HUES48 (cell line): ENCODE measurements around the gene ARRDC5.
A peak's percentile ranks its signal among the peaks of the same experiment; 100 is the strongest.
"Not testable (repeated sequence)": the region's sequence is repeated elsewhere in the genome, so short reads cannot be mapped to it uniquely, and the experiment has no call there.

Experiments
- H3K27ac ChIP-seq: one replicate; pipeline ENCODE4 v1.7.0; 2013; ENCODE audit warnings: low read depth, low read length, inconsistent platforms
- H3K27me3 ChIP-seq: 2 replicates; pipeline ENCODE4 v1.6.1; 2013; ENCODE audit warnings: mild to moderate bottlenecking, low read length; ENCODE audit not compliant: control insufficient read depth, insufficient read depth
- H3K36me3 ChIP-seq: 2 replicates; pipeline ENCODE4 v1.6.1; 2013; ENCODE audit warnings: low read length; ENCODE audit not compliant: control insufficient read depth, insufficient read depth
- H3K4me1 ChIP-seq: 2 replicates; pipeline ENCODE4 v1.6.1; 2013; ENCODE audit warnings: mild to moderate bottlenecking, low read length; ENCODE audit not compliant: control insufficient read depth, insufficient read depth
- H3K4me3 ChIP-seq: 2 replicates; pipeline ENCODE4 v1.5.1; 2013; ENCODE audit warnings: mild to moderate bottlenecking, low read depth, low read length
- H3K9ac ChIP-seq: 2 replicates; pipeline ENCODE4 v1.6.1; 2013; ENCODE audit warnings: mild to moderate bottlenecking, low read depth, low read length, moderate library complexity
- H3K9me3 ChIP-seq: 2 replicates; pipeline ENCODE4 v1.6.1; 2013; ENCODE audit warnings: low read length; ENCODE audit not compliant: control insufficient read depth, insufficient read depth

The ARRDC5 gene

DNA sequence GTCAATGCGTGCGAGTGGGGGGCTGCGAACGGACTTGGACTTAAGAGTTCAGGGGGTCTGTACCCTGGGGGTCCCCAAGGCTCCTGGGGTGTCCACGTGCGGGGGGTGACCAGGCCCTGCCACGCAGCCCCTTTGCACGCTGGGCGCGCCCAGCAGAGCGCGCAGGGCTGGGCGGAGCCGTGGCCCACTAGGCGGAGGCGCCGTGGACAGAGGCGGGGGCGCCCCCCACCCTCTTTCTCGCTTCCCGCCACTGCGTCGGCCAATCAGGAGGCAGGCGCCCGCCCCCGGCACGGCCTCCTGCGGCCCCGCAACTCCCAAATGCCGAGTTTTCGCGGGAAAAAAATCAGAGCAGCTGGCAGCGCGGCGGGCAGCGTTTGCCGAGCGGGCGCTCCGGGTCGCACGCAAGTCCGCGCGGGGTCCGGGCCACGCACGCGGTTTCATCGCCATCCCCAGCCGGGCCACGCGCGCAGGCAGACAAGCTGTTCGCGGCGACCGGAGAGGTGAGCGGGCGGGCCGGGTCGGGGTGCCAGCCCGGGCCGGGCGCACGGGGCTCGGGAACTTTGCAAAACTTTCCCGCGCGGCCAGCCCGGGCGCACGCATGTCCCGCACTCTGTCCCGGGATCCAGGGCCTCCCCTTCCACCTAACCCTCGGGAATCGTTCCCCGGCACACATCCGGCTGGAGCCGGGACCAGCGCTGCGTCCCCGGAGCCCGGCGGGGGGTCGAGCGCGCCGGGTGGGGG lies 6.6 kb upstream of the ARRDC5 start, which contains the start of gene UHRF1:
UHRF1 (plus strand) TSS at position 346 of the 741 bp plus-strand sequence. CDS start 1,385 bp downstream, outside the sequence.
- H3K27ac ChIP-seq, result peak within 1 kb of the TSS; percentile 79
- peaks cover 11% of the 10 kb centered on the region for H3K4me1 ChIP-seq
- peaks cover 22% of the 10 kb centered on the region for H3K36me3 ChIP-seq

DNA sequence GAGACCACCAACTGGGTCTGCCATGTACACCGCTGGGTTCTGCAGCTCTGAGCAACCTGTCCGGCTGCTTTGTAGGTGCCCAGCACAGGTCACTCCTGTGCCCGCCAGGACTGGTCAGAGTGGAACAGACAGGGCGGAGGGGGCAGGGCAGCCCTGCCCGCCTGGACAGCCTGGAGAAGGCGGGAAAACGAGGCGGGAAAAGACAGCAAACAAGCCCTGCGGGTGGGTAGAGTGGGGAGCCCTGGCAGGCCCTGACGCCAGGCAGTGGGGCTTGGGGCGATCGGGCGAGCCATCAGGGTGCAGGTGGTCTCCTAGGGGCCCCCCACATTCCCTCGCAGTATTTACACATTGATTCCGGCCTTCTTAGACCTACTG lies 6.1 kb upstream of the ARRDC5 start:
- peak overlapping the region; percentile 76; the same call in 1 of the 2 replicates for H3K4me3 ChIP-seq
- peaks cover 11% of the 10 kb centered on the region for H3K4me1 ChIP-seq
- peak overlapping the region; percentile 66; the same call in 1 of the 2 replicates for H3K9ac ChIP-seq
- no peak overlapping the region for H3K27ac ChIP-seq
- H3K36me3 ChIP-seq, result peaks cover 17% of the 10 kb centered on the region
- peaks cover 8% of the 10 kb centered on the region; the same call in 1 of the 2 replicates for H3K27me3 ChIP-seq
- H3K9me3 ChIP-seq, result no peaks in the 10 kb centered on the region

More for the DNA sequence above, 6.6 kb upstream of the ARRDC5 start, which contains the start of gene UHRF1:
- Histone ChIP-seq H3K9me3 (no peaks in the 10 kb centered on the region), H3K9ac (peak within 1 kb of the TSS; percentile 66), H3K27me3 (peaks cover 8% of the 10 kb centered on the region; the same call in 1 of the 2 replicates), H3K4me3 (peak within 1 kb of the TSS; percentile 76)

DNA sequence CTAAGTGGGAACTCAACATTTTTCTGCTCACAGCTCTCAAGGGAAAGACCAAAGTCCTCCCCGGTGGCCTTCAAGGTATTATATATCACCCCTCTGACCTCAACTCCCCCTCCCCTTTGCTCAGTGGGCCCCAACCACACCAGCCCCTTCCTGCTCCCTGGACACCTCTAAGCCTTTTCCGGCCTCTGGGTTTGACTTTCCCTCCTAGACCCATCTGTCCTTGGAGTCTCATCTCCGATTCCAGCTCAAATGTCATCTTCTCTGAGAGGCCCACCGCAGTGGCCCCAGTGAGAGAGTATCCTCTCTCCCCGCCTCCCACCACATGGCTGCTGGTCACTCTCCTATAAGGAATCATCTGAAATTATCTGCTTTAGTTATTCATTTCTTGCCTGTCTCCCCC lies 5.7 kb upstream of the ARRDC5 start:
- H3K27me3 ChIP-seq, result peaks cover 8% of the 10 kb centered on the region; the same call in 1 of the 2 replicates
- H3K4me3 ChIP-seq, result no peak overlapping the region
- H3K9ac ChIP-seq, result no peak overlapping the region
- H3K36me3 ChIP-seq, result peaks cover 15% of the 10 kb centered on the region
- H3K4me1 ChIP-seq, result peaks cover 11% of the 10 kb centered on the region
- no peaks in the 10 kb centered on the region for H3K9me3 ChIP-seq
- H3K27ac ChIP-seq, result no peak overlapping the region

DNA sequence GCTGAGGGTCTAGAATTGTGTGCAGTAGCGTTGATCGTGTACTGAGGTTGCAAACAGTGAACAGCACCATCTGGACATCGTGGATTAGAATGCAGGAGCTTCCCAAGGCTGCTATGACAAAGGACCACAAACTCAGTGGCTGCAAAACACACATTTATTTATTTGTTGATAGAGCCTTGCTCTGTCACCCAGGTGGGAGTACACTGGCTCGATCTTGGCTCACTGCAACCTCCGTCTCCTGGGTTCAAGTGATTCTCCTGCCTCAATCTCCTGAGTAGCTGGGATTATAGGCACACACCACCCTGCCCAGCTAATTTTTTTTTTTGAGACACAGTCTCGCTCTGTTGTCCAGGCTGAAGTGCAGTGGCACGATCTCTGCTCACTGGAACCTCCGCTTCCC lies 4.3 kb upstream of the ARRDC5 start:
- Histone ChIP-seq H3K27me3 (peaks cover 8% of the 10 kb centered on the region; the same call in 1 of the 2 replicates), H3K4me3 (no peak overlapping the region), H3K27ac (no peak overlapping the region), H3K4me1 (peaks cover 11% of the 10 kb centered on the region), H3K9me3 (no peaks in the 10 kb centered on the region), H3K36me3 (peaks cover under 1% of the 10 kb centered on the region; the same call in 1 of the 2 replicates), H3K9ac (no peak overlapping the region)

DNA sequence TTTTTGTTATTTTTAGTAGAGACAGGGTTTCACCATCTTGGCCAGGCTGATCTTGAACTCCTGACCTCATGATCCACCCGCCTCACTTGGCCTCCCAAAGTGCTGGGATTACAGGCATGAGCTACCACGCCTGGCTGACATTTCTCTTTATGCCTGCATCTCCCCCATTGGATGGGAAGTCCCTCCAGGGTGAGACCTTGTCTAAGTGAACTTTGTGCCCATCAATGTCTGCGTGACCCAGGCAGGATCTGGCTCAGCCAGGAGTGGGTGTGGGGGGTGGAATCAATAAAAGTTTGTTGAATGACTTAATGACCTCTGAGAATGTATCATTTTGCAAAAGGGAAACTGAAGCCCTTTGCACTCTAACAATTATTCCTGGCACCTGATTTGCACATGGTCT lies 1.8 kb upstream of the ARRDC5 start:
- Histone ChIP-seq H3K27ac (no peak overlapping the region), H3K4me3 (no peak overlapping the region), H3K9ac (no peak overlapping the region), H3K9me3 (no peaks in the 10 kb centered on the region), H3K36me3 (no peaks in the 10 kb centered on the region), H3K4me1 (peaks cover 6% of the 10 kb centered on the region; the same call in 1 of the 2 replicates), H3K27me3 (peaks cover 8% of the 10 kb centered on the region; the same call in 1 of the 2 replicates)

DNA sequence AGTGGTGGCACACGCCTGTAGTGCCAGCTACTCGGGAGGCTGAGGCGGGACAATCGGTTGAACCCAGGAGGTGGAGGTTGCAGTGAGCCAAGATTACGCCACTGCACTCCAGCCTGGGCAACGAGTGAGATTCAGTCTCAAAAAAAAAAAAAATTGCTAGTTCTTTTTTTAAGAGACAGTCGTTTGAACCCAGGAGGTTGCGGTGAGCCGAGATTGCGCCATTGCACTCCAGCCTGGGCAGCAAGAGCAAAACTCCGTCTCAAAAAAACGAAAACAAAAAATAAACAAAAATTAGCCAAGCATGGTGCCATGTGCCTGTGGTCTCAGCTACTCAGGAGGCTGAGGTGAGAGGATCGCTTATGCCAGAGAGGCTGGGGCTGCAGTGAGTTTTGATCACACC lies 1.8 kb downstream of the ARRDC5 start:
- H3K27ac ChIP-seq, H3K9ac ChIP-seq, H3K4me3 ChIP-seq, H3K9me3 ChIP-seq, H3K36me3 ChIP-seq, H3K4me1 ChIP-seq: not testable (repeated sequence)
- H3K27me3 ChIP-seq, result peaks cover 15% of the 10 kb centered on the region

DNA sequence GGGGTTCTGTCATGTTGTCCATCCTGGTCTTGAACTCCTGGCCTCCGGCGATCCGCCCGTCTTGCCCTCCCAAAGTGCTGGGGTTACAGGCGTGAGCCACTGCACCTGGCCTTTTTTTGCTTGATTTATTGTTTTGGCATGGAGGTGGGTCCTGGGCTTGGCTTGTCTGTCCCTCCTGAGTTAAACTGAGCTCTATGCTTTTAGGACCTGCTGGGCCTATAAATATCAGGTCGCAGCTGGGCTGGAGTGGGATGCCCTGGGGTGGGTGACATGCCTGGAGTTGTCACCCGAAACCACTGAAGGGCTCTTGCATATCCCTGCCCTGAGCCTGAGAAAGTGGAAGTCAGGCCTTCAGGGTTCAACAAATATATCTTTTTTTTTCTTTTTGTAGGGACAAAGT lies 5.5 kb downstream of the ARRDC5 start:
- Histone ChIP-seq H3K4me3 (no peak overlapping the region), H3K27ac (no peak overlapping the region), H3K27me3 (peaks cover 23% of the 10 kb centered on the region), H3K9ac (no peak overlapping the region), H3K9me3 (no peaks in the 10 kb centered on the region), H3K36me3 (no peaks in the 10 kb centered on the region), H3K4me1 (no peaks in the 10 kb centered on the region)

DNA sequence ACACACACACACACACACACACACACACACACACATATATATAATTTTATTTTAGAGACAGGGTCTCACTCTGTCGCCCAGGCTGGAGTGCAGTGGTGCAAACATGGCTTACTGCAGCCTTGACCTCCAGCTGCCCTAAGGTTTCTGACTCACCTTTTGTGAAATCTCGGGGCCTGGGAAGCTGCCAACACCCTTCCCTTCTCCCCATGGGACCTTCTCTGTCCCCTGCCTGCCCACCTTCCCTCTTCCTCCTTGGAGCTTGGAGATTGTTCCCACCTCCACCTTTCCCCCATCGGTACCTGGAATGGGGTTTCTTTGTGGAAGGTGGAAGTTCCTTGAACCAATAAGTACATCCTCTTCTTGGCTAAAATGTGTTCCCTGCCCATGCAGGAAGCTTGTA lies 6.3 kb downstream of the ARRDC5 start:
- no peaks in the 10 kb centered on the region for H3K36me3 ChIP-seq
- no peak overlapping the region for H3K4me3 ChIP-seq
- H3K27me3 ChIP-seq, result peaks cover 25% of the 10 kb centered on the region
- no peak overlapping the region for H3K27ac ChIP-seq
- no peak overlapping the region for H3K9ac ChIP-seq
- H3K9me3 ChIP-seq, result no peaks in the 10 kb centered on the region
- no peaks in the 10 kb centered on the region for H3K4me1 ChIP-seq

DNA sequence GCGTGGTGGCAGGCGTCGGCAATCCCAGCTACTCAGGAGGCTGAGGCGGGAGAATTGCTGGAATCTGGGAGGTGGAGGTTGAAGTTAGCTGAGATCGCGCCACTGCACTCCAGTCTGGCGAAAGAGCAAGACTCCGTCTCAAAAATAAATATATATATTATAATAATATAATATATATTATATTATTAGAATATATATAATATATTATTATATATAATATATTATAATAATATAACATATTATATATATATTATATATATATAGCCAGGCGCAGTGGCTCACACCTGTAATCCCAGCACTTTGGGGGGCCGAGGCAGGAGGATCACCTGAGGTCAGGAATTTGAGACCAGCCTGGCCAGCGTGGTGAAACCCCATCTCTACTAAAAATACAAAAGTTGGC lies 9.7 kb downstream of the ARRDC5 start:
- H3K36me3 ChIP-seq, H3K9me3 ChIP-seq, H3K27ac ChIP-seq, H3K9ac ChIP-seq, H3K4me1 ChIP-seq, H3K4me3 ChIP-seq: not testable (repeated sequence)
- H3K27me3 ChIP-seq, result peaks cover 29% of the 10 kb centered on the region

DNA sequence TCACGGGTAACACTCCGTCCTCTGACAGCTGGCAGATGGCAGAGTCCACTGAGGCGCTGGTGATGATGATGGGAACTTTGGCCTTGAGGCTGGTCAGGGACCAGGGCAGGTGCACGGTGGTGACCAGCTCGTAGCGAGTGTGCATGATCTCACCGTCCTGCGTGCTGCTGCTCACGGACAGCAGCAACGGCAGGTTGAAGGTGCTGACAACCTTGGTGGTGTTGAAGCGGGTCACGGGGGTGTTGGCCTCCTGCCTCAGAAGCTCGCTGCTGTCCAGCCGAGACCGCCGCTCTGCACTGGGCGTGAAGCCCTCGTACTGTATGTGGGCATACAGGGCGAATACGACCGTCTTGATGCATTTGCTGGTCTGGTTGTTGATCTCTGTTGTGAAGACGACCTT lies 11.6 kb downstream of the ARRDC5 start:
- no peaks in the 10 kb centered on the region for H3K9me3 ChIP-seq
- no peaks in the 10 kb centered on the region for H3K36me3 ChIP-seq
- no peak overlapping the region for H3K4me3 ChIP-seq
- no peak overlapping the region for H3K9ac ChIP-seq
- H3K27ac ChIP-seq, result no peak overlapping the region
- H3K4me1 ChIP-seq, result no peaks in the 10 kb centered on the region
- peaks cover 15% of the 10 kb centered on the region for H3K27me3 ChIP-seq

DNA sequence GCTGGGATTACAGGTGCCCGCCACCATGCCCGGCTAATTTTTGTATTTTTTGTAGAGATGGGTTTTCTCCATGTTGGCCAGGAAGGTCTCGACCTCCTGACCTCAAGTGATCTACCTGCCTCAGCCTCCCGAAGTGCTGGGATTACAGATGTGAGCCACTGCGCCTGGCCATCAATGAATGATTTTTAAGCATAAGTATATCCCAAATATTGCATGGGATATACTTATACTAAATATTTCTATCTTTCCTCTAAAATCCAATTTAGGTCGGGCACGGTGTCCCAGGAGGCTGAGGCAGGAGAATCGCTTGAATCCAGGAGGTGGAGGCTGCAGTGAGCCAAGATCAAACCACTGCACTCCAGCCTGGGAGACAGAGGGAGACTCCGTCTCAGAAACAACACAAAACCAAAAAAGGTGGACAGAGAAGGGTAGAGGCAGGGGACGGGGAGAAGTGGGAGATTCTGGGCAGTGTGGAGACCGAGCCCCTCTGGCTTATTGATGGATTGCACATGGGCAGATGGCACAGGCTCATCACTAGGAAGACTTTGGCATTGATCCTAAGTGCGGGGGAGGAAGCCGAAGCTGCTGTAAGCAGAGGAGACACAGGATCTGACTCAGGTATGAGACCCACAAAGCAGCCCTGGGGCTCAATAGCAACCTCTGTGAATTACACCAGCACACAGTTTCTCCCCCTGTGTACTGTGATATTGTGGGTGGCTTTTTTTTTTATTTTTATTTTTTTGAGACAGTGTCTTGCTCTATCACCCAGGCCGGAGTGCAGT lies 13.5 kb downstream of the ARRDC5 start:
- H3K9me3 ChIP-seq, result no peaks in the 10 kb centered on the region
- H3K4me3 ChIP-seq, result no peak overlapping the region
- peaks cover 5% of the 10 kb centered on the region for H3K27me3 ChIP-seq
- H3K9ac ChIP-seq, result no peak overlapping the region
- no peak overlapping the region for H3K27ac ChIP-seq
- no peaks in the 10 kb centered on the region for H3K4me1 ChIP-seq
- H3K36me3 ChIP-seq, result no peaks in the 10 kb centered on the region
